ENCODE data around the gene ZBTB48.
"Not testable (repeated sequence)": the region's sequence is repeated elsewhere in the genome, so short reads cannot be mapped to it uniquely, and the experiment has no call there.

The ZBTB48 gene

DNA sequence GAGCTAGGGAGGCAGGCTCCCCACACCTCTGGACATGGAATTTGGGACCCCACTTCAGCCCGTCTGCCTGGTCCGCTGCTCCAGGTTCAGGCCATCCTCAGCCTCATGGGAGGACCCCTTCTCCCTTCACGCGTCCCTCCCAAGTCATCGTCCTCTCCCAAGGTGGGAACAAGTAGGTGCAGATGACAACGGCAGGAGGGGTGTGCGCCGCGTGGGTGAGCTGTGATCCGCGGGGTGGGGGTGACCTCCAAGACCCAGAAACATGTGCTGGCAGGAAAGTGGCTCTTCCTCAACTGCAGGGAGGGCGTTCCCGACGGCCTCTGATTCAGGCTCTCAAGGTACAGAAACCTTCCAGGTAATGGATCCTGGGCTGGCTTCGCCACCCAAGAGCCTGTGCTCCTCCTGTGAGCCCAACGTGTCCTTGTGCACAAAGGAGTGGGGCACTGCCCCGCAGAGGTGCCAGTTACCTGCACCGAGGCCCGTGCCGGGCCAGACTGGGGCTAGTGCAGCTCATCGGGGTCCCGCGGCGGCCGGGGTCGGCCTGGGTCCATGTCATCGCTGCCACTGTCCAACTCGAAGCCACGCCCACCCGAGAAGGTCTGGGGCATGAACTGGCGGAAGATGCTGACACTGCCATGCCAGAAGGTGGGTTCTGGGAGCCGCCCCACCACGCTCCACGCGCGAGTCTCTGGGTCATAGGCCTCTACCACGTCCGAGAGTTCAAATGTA, 13.2 kb downstream of the ZBTB48 start:
- no peak for DNase-seq

DNA sequence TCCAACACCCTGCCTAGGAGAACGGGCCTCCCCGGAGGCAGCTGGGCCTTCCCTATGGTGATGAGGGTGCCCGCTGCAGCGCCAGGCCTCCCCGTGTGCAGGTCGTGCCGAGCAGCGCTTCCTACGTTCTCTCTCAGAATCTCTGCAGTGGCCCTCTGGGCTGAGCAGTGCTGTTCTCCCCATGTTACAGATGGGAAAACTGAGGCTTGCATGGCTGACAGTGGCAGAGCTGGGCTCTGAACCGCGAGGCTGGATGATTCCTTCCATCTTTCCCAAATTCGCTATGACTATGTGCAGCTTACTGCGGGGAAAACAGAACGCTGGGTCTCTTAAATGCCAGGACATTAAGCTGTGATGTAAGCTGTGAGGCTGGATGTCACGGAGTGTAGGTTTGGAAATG, 14.0 kb downstream of the ZBTB48 start:
- DNase-seq: no peak

DNA sequence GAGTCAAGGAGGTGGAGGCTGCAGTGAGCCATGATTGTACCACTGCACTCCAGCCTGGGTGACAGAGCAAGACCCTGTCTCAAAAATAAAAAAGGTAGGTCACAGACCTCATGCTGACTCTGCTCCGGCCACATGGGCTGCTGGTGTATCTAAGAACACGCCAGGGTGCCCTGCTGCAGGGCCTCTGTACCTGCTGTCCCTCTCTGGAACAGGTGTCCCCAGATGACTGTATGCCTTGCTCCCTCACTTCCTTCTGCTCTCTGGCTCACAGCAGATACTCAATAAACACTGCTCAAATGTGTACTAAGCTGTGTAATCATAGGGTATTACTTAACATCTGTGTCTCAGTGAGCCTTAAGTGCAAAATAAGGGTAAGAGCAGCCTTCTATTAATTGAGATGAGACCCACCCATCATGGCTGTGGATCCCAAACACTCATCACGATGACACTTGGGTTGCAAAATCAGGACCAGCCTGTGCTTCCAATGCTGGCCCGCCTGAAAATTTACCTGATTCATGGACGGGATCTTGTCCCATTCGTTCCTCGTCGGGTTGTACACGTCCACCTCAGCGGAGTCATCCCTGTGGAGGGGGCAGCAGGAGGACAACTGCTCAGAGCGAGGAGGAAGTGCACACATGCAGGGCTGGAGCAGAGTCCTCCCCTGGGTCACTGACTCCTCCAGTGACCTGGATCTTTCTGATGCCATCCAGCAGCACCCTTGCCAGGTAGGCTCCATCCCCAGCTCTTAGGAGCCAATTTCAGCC, 15.4 kb downstream of the ZBTB48 start:
- no peak for DNase-seq

DNA sequence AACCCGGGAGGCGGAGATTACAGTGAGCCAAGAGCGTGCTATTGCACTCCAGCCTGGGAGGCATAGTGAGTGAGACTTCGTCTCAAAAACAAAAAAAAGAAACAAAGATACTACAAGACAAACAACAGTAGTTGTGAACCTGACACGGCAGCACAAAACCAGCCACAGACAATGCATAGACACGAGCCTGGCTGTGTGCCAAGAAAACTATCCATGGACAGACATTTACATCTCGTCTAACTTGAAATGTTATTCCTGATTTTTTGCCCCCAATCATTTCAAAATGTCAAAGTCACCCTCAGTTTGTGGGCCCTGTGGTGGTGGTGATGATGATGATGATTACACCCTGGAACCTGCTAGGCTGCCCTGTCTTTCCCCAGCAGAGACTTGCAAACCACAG, 16.6 kb downstream of the ZBTB48 start:
- no peak for DNase-seq

DNA sequence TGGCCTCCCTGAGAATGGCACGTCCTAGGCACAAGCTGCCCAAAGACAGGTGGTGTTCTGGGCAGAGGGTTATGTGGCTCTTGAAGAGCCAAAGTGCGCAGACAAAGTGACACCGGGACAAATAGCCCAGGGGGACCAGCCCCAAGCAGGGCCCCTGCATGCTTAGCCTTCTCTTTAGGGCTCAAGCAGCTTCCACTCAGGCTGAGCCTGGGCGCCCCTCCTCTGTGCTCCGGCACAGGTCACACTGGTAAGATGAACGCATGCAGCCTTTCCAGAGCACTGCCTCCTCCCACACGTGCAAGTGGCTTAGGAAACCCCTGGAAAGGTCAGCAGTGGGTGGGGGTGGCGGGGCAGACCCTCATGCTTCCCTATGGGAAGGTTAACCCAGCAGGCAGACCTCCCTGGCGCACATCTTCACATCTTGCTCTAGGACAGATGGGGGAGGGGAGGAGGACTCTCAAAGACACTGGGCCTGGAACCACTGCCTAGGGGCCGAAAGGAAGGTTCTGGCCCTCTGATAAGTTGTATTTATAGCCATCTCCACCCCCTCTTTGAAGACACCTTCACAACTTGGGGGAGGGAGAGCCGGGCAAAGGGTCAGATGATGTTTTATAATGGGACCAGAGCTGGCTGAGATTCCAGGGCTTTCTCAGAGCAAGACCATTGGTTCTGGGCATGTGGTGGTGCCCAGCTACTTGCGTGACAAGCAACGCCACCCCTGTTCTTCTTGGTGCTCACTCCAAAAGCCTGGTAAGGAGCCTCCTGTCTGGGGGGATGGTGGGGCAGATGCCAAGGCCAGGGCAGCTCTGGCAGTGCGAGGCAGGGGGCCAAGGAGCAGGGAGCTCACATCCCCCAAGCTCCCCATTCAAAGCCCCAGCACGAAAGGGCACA, 17.3 kb downstream of the ZBTB48 start:
- DNase-seq: no peak

DNA sequence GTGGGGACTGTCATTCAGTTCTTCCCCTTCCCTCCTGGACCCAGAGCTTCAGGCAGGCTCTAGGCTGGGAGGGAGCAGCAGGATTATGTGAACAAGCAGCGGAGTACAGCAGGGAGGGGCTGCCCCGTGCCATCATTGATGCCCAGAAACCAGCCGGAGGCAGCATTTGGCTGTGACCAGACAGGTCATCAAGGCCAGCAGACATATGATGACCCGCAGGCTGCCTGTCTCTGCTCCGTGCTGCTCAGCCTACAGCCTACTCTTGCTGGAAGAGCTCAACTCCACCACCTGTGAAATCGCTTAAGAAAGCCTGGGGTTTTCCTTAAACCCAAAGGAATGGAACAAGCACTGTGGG, 18.0 kb downstream of the ZBTB48 start:
- no peak for DNase-seq

DNA sequence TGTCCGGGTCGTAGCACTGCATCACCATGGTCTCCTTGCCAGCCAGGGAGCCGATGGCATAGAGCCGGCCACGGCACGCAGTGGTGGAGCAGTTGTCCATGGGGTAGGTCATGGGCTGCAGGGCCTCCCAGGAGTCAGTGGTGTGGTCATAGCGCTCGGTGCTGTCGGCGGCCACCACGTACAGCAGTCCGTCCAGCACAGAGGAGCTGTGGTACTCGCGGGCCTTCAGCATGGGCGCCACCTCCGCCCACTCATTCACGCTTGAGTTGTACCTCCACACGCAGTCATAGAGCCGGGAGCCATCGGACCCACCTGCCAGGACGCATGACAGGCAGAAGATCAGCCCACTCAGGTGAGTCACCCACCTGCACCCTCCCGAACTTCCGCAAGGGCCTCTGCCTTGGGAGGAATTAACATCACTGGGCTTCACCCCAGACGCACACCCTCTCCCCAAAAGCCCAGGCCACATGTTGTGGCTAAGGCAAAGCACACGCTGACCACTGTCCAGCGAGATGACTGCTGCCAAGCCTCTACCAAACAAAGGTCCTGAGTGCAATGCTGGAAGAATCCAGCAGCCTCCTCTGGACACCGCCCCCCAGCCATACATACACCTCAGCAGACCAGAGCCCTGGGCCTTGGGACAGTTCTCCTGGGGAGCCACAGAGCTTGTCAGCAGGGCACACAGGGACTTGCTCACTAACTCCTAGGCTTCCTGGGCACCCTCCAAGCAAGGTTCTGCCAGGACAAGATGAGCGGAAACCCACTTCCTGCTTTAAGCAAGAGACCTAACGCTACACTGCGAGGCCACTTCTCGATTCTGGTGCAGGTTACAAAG, 19.6 kb downstream of the ZBTB48 start:
- DNase-seq: no peak

DNA sequence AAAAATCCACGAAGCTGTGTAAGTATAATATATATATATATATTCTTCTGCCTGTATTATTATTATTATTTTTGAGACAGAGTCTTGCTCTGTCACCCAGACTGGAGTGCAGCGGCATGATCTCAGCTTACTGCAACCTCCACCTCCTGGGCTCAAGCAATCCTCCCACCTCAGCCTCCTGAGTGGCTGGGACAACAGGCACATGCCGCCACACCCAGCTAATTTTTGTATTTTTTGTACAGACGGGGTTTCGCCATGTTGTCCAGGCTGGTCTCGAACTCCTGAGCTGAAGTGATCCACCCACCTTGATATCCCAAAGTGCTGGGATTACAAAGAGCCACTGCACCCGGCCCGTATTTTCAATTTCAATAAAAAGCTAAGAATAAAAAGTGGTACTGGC, 20.2 kb downstream of the ZBTB48 start:
- not testable (repeated sequence) for DNase-seq

DNA sequence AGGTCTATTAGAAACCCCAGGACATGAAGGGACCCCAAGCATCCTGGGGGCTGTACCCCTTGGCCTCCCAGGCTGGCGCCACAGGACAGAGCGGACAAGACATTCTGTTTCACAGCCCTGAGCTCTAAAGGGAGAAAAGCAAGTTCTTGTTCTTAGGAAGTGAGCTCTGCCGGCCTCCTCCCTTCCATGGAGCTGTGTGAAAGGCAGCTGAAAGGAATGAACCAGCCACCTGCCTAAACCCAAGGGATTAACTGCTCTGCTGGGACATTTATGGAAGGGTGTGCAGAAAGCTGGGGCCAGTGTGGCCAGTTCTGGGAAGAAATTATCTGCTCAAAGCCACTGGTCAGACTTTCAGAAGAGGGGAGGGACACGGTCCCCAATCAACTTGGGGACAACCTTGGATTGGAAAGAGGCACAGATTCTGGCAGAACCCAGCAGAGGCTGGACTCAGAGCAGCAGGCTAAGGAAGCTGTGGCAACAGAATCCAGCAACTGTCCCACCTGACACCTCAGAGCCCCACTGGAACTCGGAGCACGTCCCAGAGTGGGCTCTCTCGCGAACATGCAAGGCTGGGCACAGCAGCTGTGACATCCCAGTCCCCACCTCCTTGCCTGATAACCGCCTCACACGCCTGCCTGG, 20.7 kb downstream of the ZBTB48 start:
- no peak for DNase-seq

DNA sequence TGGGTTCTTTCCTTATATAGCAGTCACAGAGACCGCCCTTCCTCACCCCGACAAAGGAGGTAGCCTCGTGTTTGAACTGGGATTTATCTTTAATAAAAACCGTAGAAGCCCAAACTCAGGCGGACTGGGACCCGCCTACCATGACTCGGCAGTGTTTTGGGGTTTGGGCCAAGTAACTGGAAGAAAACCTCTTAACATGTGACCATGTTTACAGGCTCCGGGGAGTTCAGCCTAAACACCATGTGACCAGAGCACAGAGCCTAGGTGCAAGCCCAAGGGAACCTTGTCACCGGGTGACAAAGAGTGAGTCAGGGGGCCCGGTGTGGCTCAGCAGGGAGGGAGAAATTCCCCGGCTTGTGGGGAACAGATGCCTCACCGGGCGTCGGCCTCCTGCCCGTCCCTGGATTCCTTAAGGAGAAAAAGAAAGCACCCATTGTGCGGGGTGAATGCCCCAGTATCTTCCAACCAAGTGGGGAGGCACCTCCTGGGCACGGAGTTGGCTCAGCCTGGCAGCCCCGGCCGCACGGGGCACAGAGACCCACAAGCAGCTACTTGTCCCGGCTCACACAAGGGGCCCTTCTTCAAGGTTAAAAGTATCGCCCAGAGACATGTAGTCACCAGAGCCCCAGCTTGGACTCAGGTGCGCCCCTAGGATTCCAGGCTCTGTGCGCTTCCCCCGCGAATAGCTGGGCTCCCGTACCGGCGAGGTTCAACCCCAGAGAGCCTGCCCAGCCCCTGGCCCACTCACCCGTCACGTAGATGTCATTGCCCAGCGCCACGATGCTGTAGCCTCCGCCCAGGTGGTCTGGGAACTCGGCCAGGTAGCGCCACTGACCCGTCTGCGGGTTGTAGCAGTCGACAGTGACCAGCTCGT, 21.5 kb downstream of the ZBTB48 start:
- peak; percentile 76 for DNase-seq

DNA sequence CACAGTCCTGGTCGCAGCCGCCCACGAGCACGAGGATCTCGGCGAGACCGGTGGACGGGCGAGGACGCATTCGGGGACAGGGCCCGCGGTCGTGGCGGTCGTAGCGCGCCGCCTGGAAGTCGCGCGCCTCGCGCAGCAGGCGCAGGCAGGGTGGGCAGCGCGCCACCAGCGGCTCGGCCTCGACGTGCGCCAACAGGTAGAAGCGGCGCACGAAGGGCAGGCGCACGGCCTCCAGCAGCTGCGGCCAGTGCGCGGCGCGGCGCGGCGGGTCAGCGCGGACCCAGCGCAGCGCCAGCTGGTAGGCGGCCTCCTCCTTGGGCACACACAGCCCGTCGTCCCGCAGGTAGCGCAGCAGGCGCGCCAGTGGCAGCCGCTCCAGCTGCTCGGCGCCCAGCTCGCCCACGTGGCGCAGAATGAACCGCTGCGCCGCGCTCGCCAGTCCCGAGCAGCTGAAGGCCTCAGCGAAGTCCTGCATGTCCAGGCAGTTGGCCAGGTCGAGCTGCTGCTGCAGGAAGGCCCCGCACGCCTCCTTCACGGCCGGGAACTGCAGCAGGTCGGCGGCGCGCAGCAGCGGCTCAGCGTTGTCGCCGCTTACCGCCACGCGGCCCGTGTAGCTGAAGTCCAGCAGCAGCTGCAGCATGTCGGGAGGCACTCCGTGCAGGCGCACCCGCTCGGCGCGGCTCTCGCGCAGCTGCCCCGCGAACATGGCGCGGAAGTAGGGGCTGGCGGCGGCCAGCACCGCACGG, 22.3 kb downstream of the ZBTB48 start:
- DNase-seq: peak; percentile 90

DNA sequence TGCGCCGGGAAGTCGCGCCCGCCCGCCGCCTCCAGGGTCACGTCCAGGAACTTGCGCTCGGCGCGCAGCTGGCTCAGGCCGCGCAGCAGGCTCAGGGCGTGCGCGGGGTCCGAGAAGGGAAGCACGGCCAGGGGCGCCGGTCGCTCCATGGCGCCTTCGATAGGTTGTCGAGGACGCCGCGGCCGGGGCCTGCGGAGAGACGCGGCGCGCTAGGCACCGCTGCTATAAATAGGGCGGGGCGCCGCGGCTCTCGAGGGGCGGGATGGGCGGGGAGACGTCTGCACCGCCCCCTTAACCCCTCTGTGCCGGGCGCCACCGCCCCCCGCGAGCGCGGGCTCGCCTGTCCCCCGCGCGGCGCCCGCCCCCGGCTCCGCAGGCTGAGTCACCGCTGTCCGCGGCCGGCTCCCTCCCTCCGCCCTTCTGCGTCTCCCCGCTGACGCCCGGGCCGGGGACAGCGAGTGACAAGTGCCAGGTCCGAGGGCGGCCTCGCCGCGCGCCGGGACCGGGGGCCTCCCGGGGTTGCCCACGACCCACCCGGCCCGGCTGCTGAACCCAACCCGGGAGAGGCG, 23.0 kb downstream of the ZBTB48 start, which contains the start of gene KLHL21:
Gene KLHL21, minus strand, starts transcription at position 201 of the 569 bp plus-strand sequence. Its CDS starts 52 bp downstream, at position 149.
- DNase-seq: peak; percentile 90

DNA sequence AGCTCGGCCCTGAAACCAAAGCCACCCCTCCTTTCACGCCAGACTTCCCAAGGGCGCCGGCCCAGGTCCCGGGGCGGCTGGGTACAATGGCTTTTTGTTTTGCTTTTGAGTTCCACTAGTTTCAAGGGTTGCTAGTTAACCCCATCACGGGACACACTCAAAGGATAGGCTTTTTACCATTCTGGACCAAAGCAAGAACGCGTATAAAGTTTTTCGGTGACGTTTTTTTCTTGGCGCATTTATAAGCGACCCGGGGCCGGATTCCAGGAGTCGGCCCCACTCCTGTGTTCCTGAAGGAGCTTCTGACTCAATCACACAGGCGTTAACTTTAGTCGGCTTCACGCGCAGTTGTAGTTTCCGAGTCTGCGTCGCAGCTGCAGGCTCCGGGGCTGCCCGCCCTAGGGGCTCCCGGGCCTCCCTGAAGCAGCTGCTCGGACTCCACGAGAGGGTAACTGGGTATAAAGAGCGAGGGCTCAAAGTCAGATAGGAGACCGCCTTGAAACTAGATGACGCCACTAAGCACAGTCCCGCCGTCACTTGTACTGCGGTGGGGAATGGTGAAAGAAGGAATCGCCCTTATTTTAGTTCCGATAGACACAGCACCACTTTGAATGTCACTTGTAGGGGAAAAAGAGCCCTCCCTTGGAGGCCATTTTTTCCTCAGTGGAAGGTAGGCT, 23.6 kb downstream of the ZBTB48 start:
- DNase-seq: no peak

DNA sequence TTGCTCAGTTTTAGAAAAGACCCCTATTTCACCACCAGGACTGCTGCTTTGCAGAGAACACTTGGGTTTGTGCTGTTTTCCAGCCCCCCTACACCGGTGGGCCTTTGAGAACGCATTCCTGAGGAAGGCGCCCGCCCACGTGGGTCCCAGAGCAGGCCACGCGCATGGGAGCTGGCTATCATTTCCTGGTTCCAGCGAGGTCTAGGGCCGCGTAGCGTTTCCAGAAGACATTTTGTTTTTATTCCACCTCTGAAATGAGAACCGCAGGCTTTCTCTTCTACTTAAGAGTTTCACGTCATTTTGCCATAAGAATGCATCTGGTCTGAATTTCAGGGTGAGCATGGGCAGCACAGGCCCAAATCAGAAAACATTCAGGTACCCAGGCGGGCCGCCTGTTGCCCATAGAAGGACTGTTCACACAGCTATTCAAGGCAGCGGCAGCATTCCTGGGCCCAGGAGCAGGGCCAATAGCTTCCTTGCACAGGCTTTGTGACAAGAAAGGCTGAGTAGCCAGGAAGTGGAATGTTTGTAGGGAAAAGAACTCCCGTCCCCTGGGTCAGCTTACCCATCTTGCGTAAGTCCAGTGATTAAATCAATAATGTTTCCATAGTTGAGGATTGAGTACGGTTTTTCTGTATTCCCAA, 24.2 kb downstream of the ZBTB48 start:
- no peak for DNase-seq

DNA sequence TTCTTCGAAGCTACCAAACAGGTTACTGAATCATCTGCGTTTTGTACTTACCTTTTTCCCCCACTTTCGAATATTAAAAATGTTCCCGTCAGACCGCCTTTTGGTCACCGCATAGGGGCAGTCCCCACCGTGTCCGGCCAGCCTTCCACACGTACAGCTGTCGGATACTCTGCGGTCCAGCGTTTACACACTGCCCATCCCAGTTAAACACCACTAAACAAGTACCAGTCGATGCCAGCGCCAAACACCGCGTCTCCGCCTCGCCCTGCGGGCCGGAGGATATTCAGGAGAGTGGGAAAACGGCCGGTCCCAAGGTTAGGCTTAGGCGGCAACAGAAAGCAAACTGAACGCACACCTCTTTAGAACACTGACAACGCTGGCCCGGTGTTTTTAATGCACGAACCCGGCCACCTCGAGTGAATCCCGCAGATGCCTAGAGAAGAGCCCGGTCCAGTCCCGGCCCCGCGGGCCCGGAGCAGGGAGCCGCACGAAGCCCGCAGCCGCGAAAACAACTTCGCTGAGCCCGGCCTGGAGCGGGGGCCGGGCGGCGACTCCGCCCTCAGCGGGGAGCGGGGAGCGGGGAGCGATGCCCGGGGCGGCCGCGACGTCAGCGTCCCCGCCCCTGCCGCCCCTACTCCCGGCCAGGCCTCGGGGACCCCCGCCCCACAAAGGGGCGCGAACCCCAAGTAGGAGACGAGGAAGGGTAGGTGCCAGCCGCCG, 33.0 kb downstream of the ZBTB48 start:
- DNase-seq: no peak

DNA sequence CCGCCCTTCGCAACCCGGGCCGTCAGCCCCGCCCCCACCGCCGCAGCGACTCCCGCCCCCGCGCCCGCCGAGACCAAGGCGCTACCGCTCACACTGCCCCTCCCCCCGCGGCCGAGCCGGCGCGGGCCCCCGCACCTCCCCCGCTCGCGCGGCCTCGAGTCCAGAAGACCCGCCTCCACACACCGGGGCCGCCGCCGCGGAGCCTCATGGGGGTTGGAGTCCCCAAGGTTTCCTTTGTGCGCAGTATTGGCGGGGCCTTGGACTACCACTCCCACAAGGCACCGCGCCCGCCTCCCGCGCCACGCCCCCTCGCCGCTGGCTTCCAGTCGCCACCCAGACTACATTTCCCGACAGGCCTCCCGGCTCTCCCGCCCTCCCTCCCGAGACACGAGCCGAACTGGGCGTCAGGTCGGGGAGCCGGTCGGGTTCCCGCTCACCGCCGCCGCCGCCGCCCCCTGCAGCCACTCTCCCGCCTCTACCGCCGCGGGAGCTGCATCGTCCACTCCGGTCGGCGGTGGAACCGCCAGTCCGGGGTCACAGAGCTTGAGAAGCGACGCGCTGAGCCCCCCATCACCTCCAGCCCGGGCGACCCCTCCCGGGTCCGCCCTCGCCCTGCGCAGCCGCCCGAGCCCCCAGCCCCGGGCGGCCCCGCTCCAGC, 33.7 kb downstream of the ZBTB48 start, which contains the start of gene PHF13:
Gene PHF13, plus strand, starts transcription at position 371 of the 658 bp plus-strand sequence. CDS start 336 bp downstream, outside the sequence.
- peak; percentile 100 for DNase-seq
